ENCODE measurements around the gene AP1S3. TPM values are rescaled to one million over a fixed set of nuclear protein-coding genes. Genes with fewer than 3 reads are reported as not detected.
"Not testable (repeated sequence)": the region's sequence is repeated elsewhere in the genome, so short reads cannot be mapped to it uniquely, and the experiment has no call there.

The AP1S3 gene
- polyA plus RNA-seq, 4 donors: 10.5 to 16.5 (median 12.7) TPM

GRCh38 chr2:223764796-223765195 is 72.6 kb downstream of the AP1S3 start:
- DNase-seq (ENCODE audit: low read depth in 4 of 4, low spot score in 3 of 4): no peak

GRCh38 chr2:223762853-223763252 is 74.5 kb downstream of the AP1S3 start:
- DNase-seq (ENCODE audit: low read depth in 4 of 4, low spot score in 3 of 4): no peak

- not testable (repeated sequence) for DNase-seq (ENCODE audit: low read depth in 4 of 4, low spot score in 3 of 4)
Observed at GRCh38 chr2:223761746-223762145, 75.6 kb downstream of the AP1S3 start.

- DNase-seq (ENCODE audit: low read depth in 4 of 4, low spot score in 3 of 4): no peak
Observed at GRCh38 chr2:223760838-223761502, 76.4 kb downstream of the AP1S3 start.

- DNase-seq (ENCODE audit: low read depth in 4 of 4, low spot score in 3 of 4): no peak
Observed at GRCh38 chr2:223759569-223760430, 77.6 kb downstream of the AP1S3 start.

GRCh38 chr2:223758131-223758840 is 79.1 kb downstream of the AP1S3 start:
- no peak for DNase-seq (ENCODE audit: low read depth in 4 of 4, low spot score in 3 of 4)

- no peak for DNase-seq (ENCODE audit: low read depth in 4 of 4, low spot score in 3 of 4)
Observed at GRCh38 chr2:223753940-223754339, 83.4 kb downstream of the AP1S3 start.

GRCh38 chr2:223751012-223751411 is 86.4 kb downstream of the AP1S3 start:
- DNase-seq (ENCODE audit: low read depth in 4 of 4, low spot score in 3 of 4): no peak

GRCh38 chr2:223747392-223748042 is 89.9 kb downstream of the AP1S3 start:
- DNase-seq (ENCODE audit: low read depth in 4 of 4, low spot score in 3 of 4): no peak

GRCh38 chr2:223746611-223747010 is 90.8 kb downstream of the AP1S3 start:
- DNase-seq (ENCODE audit: low read depth in 4 of 4, low spot score in 3 of 4): no peak

GRCh38 chr2:223744580-223744979 is 92.8 kb downstream of the AP1S3 start:
- no peak for DNase-seq (ENCODE audit: low read depth in 4 of 4, low spot score in 3 of 4)

- DNase-seq (ENCODE audit: low read depth in 4 of 4, low spot score in 3 of 4): no peak
Observed at GRCh38 chr2:223740679-223741078, 96.7 kb downstream of the AP1S3 start.

GRCh38 chr2:223737207-223737606 is 100.2 kb downstream of the AP1S3 start:
- DNase-seq (ENCODE audit: low read depth in 4 of 4, low spot score in 3 of 4): no peak

- DNase-seq (ENCODE audit: low read depth in 4 of 4, low spot score in 3 of 4): no peak
Observed at GRCh38 chr2:223736488-223736887, 100.9 kb downstream of the AP1S3 start.

- no peak for DNase-seq (ENCODE audit: low read depth in 4 of 4, low spot score in 3 of 4)
Observed at GRCh38 chr2:223735659-223736244, 101.6 kb downstream of the AP1S3 start.

GRCh38 chr2:223735035-223735640 is 102.2 kb downstream of the AP1S3 start:
- no peak for DNase-seq (ENCODE audit: low read depth in 4 of 4, low spot score in 3 of 4)

GRCh38 chr2:223734346-223734745 is 103.0 kb downstream of the AP1S3 start:
- no peak for DNase-seq (ENCODE audit: low read depth in 4 of 4, low spot score in 3 of 4)

- DNase-seq (ENCODE audit: low read depth in 4 of 4, low spot score in 3 of 4): no peak
Observed at GRCh38 chr2:223732346-223732745, 105.0 kb downstream of the AP1S3 start.

GRCh38 chr2:223731503-223731902 is 105.9 kb downstream of the AP1S3 start:
- DNase-seq (ENCODE audit: low read depth in 4 of 4, low spot score in 3 of 4): no peak

GRCh38 chr2:223729781-223730180 is 107.6 kb downstream of the AP1S3 start:
- DNase-seq (ENCODE audit: low read depth in 4 of 4, low spot score in 3 of 4): no peak
